Stimulated activated CD8-positive, alpha-beta memory T cell treated with anti-CD3 and anti-CD28 coated beads, Interleukin-4, amount 100 ng/mL, for 1 hour (primary cell): Measurements from ENCODE around the gene PIK3C2A.
"Not testable (repeated sequence)": the region's sequence is repeated elsewhere in the genome, so short reads cannot be mapped to it uniquely, and the experiment has no call there.

Experiments
- DNase-seq, 2 donors: peaks; one replicate each; pipeline ENCODE4 v3.0.0-alpha.2; 2020; ENCODE audit warnings: low read depth in 2 of 2, low spot score in 1 of 2

The PIK3C2A gene, protein sequence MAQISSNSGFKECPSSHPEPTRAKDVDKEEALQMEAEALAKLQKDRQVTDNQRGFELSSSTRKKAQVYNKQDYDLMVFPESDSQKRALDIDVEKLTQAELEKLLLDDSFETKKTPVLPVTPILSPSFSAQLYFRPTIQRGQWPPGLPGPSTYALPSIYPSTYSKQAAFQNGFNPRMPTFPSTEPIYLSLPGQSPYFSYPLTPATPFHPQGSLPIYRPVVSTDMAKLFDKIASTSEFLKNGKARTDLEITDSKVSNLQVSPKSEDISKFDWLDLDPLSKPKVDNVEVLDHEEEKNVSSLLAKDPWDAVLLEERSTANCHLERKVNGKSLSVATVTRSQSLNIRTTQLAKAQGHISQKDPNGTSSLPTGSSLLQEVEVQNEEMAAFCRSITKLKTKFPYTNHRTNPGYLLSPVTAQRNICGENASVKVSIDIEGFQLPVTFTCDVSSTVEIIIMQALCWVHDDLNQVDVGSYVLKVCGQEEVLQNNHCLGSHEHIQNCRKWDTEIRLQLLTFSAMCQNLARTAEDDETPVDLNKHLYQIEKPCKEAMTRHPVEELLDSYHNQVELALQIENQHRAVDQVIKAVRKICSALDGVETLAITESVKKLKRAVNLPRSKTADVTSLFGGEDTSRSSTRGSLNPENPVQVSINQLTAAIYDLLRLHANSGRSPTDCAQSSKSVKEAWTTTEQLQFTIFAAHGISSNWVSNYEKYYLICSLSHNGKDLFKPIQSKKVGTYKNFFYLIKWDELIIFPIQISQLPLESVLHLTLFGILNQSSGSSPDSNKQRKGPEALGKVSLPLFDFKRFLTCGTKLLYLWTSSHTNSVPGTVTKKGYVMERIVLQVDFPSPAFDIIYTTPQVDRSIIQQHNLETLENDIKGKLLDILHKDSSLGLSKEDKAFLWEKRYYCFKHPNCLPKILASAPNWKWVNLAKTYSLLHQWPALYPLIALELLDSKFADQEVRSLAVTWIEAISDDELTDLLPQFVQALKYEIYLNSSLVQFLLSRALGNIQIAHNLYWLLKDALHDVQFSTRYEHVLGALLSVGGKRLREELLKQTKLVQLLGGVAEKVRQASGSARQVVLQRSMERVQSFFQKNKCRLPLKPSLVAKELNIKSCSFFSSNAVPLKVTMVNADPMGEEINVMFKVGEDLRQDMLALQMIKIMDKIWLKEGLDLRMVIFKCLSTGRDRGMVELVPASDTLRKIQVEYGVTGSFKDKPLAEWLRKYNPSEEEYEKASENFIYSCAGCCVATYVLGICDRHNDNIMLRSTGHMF (N-terminal part only)

GRCh38 chr11:17207317-17208256 lies at the start of gene PIK3C2A:
TSS of gene PIK3C2A (minus strand) at chr11:17207986. CDS start at chr11:17169741, 38,245 bp downstream.
- DNase-seq, result peak; percentile 88 to 91

DNA sequence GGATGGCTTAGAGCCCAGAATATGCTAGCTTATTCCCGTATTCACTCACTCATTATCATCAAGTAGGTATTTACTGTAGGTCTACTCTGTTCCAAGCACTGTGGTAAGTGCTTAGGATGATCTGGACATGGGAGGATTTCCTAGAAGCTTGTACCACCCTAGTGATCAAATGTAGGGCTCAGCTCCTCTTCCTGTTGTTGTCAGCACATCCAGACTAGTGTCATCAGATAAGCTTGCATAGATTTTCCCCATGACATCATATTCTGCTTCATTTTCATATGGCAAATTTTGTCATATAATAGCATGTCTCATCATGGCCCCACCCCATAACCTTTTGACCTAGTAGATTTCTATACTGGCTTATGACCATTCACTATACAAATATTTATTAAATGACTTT lies 49.4 kb upstream of the PIK3C2A start:
- DNase-seq, result no peak

DNA sequence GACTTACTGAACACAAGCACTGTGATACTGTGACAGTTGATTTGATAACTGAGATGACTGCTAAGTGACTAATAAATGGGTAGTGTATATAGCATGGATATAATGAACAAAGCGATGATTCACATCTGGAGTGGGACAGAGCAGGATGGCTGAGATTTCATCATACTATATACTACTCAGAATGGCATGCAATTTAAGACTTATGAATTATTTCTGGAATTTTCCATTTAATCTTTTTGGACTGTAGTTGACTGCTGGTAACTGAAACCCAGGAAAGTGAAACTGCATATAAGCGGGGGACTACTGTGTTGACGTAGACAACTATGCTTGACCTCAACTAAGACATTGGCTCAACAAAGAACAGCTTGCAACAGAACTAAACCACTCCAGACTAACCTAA lies 48.7 kb upstream of the PIK3C2A start:
- no peak for DNase-seq

- no peak for DNase-seq
Observed at GRCh38 chr11:17252704-17253103, 44.9 kb upstream of the PIK3C2A start.

- no peak for DNase-seq
Observed at GRCh38 chr11:17250561-17251350, 43.0 kb upstream of the PIK3C2A start.

GRCh38 chr11:17244046-17244445 lies 36.3 kb upstream of the PIK3C2A start:
- no peak for DNase-seq

DNA sequence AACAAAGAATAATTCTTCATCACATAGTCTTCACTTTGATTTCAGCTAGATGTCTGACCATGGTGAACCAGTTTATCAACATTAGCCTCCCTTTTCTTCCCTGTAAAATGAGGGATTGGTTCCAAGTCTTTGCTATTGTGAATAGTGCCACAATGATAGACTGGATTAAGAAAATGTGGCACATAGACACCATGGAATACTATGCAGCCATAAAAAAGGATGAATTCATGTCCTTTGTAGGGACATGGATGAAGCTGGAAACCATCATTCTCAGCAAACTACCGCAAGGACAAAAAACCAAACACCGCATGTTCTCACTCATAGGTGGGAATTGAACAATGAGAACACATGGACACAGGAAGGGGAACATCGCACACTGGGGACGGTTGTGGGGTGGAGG lies 35.2 kb upstream of the PIK3C2A start:
- not testable (repeated sequence) for DNase-seq

DNA sequence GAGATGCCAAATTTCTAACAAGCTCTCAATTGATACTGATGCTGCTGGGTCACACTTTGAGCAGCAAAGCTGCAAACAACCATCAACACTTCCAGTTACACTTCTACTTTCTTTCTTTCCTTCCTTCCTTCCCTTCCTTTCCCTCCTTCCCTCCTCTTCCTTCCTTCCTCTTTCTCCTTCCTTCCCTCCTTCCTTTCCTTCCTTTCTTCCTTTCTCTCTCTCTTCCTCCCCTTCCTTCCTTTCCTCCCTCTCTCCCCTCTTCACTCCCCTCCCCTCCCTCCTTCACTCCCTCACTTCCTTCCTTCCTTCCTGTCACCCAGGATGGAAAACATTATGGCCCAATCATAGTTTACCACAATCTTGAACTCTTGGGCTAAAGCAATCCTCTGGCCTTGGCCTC lies 33.0 kb upstream of the PIK3C2A start:
- DNase-seq, result no peak

- DNase-seq, result not testable (repeated sequence)
Observed at GRCh38 chr11:17239927-17240326, 32.1 kb upstream of the PIK3C2A start.

GRCh38 chr11:17238377-17238776 lies 30.6 kb upstream of the PIK3C2A start:
- no peak for DNase-seq

GRCh38 chr11:17233101-17233500 lies 25.3 kb upstream of the PIK3C2A start:
- DNase-seq, result no peak

- no peak for DNase-seq
Observed at GRCh38 chr11:17230867-17231851, 23.4 kb upstream of the PIK3C2A start.

DNA sequence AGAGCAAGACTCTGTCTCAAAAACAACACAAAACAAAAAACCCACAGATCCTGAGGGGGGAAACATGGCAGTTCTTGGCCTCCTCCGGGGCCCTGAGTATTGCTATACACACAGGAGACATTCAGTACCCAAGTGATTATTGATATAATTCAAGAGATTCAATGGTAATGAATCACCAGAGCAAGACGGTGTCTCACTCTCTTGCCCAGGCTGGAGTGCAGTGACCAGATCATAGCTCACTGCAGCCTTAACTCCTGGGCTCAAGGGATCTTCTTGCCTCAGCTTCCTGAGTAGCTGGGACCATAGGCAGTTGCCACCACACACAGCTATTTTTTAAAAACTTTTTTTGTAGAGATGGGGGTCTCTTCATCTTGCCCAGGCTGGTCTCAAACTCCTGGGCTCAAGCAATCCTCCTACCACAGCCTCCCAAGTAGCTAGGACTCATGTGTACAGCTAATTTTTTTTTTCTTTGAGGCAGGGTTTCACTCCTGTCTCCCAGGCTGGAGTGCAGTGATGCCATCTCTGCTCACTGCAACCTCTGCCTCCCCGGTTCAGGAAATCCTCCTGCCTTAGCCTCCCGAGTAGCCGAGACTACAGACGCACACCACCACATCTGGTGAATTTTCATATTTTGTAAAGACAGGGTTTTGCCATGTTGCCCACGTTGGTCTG lies 21.8 kb upstream of the PIK3C2A start:
- DNase-seq, result no peak

DNA sequence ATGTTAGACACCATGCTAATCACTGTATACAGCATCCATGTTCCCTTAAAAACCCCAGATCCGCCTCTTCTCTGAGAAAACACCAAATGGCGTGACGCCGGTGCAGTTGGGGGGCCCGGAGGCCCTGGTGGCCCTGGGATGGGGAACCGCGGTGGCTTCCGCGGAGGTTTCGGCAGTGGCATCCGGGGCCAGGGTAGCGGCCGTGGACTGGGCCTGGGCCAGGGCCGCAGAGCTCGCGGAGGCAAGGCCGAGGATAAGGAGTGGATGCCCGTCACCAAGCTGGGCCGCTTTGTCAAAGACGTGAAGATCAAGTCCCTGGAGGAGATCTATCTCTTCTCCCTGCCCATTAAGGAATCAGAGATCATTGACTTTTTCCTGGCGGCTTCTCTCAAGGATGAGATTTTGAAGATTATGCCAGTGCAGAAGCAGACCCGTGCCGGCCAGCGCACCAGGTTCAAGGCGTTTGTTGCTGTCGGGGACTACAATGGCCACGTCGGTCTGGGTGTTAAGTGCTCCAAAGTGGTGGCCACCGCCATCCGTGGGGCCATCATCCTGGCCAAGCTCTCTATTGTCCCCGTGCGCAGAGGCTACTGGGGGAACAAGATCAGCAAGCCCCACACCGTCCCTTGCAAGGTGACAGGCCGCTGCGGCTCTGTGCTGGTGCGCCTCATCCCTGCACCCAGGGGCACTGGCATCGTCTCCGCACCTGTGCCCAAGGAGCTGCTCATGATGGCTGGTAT lies 20.6 kb upstream of the PIK3C2A start:
- not testable (repeated sequence) for DNase-seq

GRCh38 chr11:17224727-17225126 lies 16.9 kb upstream of the PIK3C2A start:
- no peak for DNase-seq

- DNase-seq, result no peak
Observed at GRCh38 chr11:17221968-17222367, 14.2 kb upstream of the PIK3C2A start.

DNA sequence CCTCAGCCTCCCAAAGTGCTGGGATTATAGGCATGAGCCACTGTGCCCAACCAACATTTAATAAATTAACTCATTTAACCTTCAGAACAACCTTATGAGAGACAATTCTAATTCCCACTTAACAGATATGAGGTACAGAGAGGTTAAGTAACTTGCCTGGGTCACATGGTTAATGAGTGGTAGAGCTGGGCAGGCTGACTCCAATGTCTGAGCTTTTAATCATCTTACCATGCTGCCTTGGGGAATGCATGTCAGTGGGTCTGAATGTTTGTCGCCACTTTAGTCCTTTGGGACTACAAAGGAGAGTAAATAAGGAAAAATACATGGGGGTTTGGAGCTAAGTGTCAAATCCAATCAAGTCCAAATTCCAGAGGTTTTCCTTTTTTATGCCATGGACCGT lies 11.2 kb upstream of the PIK3C2A start:
- no peak for DNase-seq
